GM10248 (cell line): ENCODE measurements around the gene METTL1.
"Not testable (repeated sequence)": the region's sequence is repeated elsewhere in the genome, so short reads cannot be mapped to it uniquely, and the experiment has no call there.

Experiments used
- CTCF ChIA-PET: fragments of 300-600 bp; sonication (Branson Sonifier 250); formaldehyde crosslinking; extraction: SDS; loops from one replicate; lab custom pipeline; 2021; ENCODE audit warnings: antibody characterized with exemption; lab: Yijun Ruan, JAX
- POLR2A ChIA-PET: fragments of 350-650 bp; sonication (Branson Sonifier 250); formaldehyde crosslinking; extraction: SDS; loops from one replicate; lab custom pipeline; 2020; ENCODE audit warnings: antibody characterized with exemption; lab: Yijun Ruan, JAX
- DNase-seq: peaks from one replicate; pipeline ENCODE4 v3.0.0; 2012; ENCODE audit errors: extremely low spot score
- TF ChIP-seq, protein P1 (sequence below): IDR thresholded peaks from 2 replicates; pipeline ENCODE4 v1.5.1; 2012; ENCODE audit warnings: mild to moderate bottlenecking, low read depth; ENCODE audit errors: extremely low read depth, missing control alignments, control extremely low read depth

METTL1 gene

DNA sequence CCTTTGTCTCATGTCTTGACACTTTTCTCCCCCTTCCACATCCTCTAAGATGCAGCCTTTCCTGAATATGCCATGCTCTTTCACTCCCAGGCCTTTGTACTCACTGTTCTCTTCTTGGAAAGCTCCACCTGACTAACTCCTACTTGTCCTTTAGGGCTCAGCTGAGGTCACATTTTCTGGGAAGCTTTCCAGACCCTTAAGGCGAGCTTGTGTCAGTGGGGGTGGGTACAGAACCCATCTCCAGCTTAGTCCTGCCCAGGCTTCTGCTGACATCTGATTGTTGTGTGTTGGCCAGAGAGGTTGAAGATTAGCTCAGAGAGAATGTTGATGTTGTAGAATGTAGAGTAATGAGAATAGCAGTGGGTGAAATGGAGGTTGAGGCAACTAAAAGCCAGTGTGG is 7.8 kb upstream of the METTL1 start:
- TF ChIP-seq, protein P1, sequence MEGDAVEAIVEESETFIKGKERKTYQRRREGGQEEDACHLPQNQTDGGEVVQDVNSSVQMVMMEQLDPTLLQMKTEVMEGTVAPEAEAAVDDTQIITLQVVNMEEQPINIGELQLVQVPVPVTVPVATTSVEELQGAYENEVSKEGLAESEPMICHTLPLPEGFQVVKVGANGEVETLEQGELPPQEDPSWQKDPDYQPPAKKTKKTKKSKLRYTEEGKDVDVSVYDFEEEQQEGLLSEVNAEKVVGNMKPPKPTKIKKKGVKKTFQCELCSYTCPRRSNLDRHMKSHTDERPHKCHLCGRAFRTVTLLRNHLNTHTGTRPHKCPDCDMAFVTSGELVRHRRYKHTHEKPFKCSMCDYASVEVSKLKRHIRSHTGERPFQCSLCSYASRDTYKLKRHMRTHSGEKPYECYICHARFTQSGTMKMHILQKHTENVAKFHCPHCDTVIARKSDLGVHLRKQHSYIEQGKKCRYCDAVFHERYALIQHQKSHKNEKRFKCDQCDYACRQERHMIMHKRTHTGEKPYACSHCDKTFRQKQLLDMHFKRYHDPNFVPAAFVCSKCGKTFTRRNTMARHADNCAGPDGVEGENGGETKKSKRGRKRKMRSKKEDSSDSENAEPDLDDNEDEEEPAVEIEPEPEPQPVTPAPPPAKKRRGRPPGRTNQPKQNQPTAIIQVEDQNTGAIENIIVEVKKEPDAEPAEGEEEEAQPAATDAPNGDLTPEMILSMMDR: no peak
- ChIA-PET CTCF (interaction anchor here (1.1 to 11.8 kb wide), 7 partner anchors 15 to 126 kb away, joined by 3 to 85 read pairs (median 12); no protein-coding TSS in a partner anchor), POLR2A (no interaction called here)
- no peak for DNase-seq

DNA sequence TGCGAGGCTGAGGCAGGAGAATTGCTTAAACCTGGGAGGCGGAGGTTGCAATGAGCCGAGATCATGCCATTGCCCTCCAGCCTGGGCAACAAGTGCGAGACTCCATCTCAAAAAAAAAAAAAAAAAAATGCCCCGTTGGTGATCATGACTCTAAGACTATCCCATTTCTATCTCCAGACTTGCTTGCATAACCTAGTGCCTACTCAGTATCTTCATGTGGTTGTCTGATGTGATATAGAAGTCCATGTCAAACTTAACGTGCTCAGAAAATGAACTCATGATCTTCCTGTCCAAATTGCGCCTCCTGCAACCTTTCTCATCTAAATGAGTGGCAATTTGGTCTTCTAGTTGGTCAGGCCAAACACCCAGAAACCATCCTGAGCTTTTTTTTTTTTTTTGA is 6.0 kb upstream of the METTL1 start:
- ChIA-PET CTCF (interaction anchor here (0.9 to 7.3 kb wide), 4 partner anchors 11 to 127 kb away, joined by 4 to 53 read pairs (median 8); no protein-coding TSS in a partner anchor), POLR2A (no interaction called here)
- DNase-seq: no peak
- TF ChIP-seq, protein P1: no peak

DNA sequence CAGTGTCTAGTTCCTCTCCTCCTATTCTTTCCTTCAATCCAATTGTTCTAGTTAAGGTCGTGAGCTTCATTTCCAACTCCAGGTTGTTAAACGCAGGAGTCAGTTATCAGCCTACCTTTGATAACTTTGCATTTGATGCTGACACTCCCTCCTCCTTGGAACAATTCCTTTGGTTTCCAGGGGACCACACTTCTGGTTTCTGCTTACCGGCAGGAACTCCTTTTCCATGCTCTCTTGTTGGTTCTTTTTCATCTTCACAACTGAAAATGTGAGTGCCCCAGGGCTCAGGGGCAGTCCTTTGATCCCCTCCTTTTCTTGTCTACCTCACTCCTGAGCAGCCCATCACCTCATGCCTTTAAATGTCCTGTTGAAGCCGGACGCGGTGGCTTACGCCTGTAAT is 5.5 kb upstream of the METTL1 start:
- TF ChIP-seq, protein P1: no peak
- CTCF ChIA-PET: interaction anchor here (0.7 to 1.3 kb wide), 2 partner anchors 18 to 20 kb away, joined by 3 read pairs; no protein-coding TSS in a partner anchor
- POLR2A ChIA-PET: no interaction called here
- no peak for DNase-seq

DNA sequence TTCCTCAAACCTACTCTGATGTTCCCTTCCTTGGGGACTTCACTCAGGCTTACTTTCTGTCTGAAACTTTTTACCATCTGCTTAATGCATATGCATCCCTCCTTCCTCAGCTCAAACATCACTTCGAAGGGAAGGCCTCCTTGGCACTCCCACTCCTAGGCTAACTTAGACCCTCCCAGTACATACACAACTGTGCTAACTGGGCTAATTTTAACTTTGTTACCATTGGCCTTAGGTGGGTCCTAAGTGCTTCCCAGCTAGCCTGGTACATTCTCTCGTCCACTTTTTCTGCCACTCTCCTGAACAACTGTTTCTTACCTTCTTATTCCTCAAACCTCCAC is 4.3 kb upstream of the METTL1 start:
- TF ChIP-seq, protein P1: no peak
- DNase-seq: no peak
- CTCF ChIA-PET: interaction anchor here (1.1 to 3.4 kb wide), 2 partner anchors 17 to 20 kb away, joined by 3 to 19 read pairs; no protein-coding TSS in a partner anchor
- POLR2A ChIA-PET: no interaction called here

DNA sequence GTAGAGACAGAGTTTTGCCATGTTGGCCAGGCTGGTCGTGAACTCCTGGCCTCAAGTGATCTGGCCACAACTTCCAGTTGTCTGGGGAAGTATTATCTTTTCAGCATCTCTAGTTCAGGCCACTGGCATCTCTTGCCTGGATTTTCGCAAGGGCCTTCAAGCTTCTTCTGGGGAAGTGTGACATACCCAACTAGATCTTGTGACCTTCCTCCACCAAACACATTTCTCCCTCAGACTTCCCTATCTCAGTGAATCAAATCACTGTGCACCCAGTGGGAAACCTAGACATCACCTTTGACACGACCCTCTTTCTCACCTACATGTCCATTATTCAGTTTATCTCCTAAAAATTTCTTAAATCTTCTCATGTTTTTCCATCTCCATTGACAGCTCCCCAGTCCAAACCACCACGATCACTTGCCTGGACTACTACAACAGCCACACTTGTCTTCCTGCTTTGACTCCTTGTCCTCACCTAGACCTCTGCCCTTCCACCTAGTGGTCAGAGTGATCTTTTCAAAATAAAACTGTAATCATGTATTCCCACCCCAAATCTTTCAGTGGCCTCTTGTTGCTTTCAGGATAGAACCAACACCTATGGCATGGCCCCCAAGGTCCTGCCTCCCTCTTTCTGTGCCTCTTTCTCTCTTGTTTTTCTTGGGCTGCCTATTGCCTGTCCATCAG is 3.8 kb upstream of the METTL1 start:
- CTCF ChIA-PET: interaction anchor here (0.8 to 4.1 kb wide), 5 partner anchors 7 to 22 kb away, joined by 3 to 39 read pairs (median 3); partner anchors contain the start of gene TSFM
- TF ChIP-seq, protein P1: no peak
- no peak for DNase-seq
- POLR2A ChIA-PET: no interaction called here

DNA sequence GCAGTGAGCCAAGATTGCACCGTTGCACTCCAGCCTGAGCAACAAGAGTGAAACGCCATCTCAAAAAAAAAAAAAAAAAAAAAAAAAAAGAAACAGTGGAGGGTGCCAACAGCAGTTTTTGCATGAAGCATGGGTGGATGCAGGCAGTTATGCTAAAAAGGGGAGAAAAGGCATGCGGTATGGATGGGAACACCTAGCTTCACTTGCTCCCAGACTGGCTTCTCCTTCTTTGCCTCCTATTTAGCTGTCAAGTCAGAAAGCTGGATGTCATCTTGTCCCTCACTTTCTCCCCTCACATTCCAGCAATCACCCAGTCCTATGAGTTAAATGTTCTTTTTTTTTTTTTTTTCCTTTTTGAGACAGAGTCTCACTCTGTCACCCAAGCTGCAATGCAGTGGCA is 3.1 kb upstream of the METTL1 start:
- ChIA-PET CTCF (interaction anchor here (0.8 to 4.1 kb wide), 5 partner anchors 8 to 22 kb away, joined by 3 to 39 read pairs (median 3); partner anchors contain the start of gene TSFM), POLR2A (no interaction called here)
- TF ChIP-seq, protein P1: no peak
- no peak for DNase-seq

DNA sequence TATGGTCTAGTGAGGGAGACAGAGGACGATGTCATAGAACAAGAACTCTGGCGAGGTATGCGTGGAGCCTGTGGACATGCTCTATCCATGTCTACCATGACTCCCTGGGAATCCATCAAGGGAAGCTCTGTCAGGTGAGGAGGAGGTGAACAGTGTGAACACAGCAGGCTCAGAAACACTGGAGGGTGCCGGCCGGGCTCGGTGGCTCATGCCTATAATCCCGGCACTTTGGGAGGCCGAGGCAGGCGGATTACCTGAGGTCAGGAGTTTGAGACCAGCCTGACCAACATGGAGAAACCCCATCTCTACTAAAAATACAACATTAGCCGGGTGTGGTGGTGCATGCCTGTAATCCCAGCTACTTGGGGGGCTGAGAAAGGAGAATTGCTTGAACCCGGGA is 2.7 kb upstream of the METTL1 start:
- CTCF ChIA-PET: interaction anchor here (0.8 to 4.1 kb wide), 4 partner anchors 8 to 23 kb away, joined by 3 to 39 read pairs (median 11); partner anchors contain the start of gene TSFM
- POLR2A ChIA-PET, DNase-seq: not testable (repeated sequence)
